CD14-positive monocyte (primary cell): ENCODE measurements around the gene MSANTD3. TPM values are rescaled to one million over a fixed set of nuclear protein-coding genes. Genes with fewer than 3 reads are reported as not detected.

Experiments
- DNase-seq, 3 donors: peaks; one replicate each; pipeline ENCODE4 v3.0.0-alpha.2; 2011 to 2022
- H2AFZ ChIP-seq: 2 replicates; pipeline ENCODE4 v1.6.0; 2012; ENCODE audit warnings: mild to moderate bottlenecking, low read depth, low read length, inconsistent platforms; ENCODE audit not compliant: insufficient read depth, poor library complexity, severe bottlenecking
- H3K27ac ChIP-seq, 2 donors: 1 replicate in 1 of 2; 2 replicates in 1 of 2; pipeline ENCODE4 v1.5.1; 2012 to 2013; ENCODE audit warnings: low read length in 2 of 2, control low read depth in 1 of 2, inconsistent platforms in 1 of 2, low read depth in 1 of 2, mild to moderate bottlenecking in 1 of 2
- H3K27me3 ChIP-seq, 2 donors: one replicate each; pipeline versions ENCODE4 v1.6.0 to v1.6.1; 2011 to 2013; ENCODE audit warnings: low read length in 2 of 2; ENCODE audit not compliant: control insufficient read depth in 2 of 2, insufficient read depth in 2 of 2
- H3K36me3 ChIP-seq, 2 donors: replicated peaks in 1 of 2; 1 replicate in 1 of 2; 2 replicates in 1 of 2; pipeline versions ENCODE4 v1.5.1 to v1.6.1; 2012 to 2013; ENCODE audit warnings: low read length in 2 of 2, control low read depth in 1 of 2, inconsistent platforms in 1 of 2, mild to moderate bottlenecking in 1 of 2; ENCODE audit not compliant: insufficient read depth in 2 of 2, control insufficient read depth in 1 of 2
- H3K4me1 ChIP-seq, 2 donors: 1 replicate in 1 of 2; 2 replicates in 1 of 2; pipeline versions ENCODE4 v1.5.1 to v1.6.1; 2012 to 2013; ENCODE audit warnings: low read length in 2 of 2, control low read depth in 1 of 2, inconsistent platforms in 1 of 2, mild to moderate bottlenecking in 1 of 2, moderate library complexity in 1 of 2; ENCODE audit not compliant: insufficient read depth in 2 of 2, control insufficient read depth in 1 of 2
- H3K4me2 ChIP-seq: replicated peaks from 2 replicates; pipeline ENCODE3; 2012; ENCODE audit warnings: low read length, moderate library complexity, mild to moderate bottlenecking; ENCODE audit not compliant: poor library complexity, severe bottlenecking; ENCODE audit errors: extremely low read depth
- H3K4me3 ChIP-seq, 3 experiments: fragments of 200-600 bp in 1 of 3; sonication (generic) in 1 of 3; replicated peaks in 1 of 3; 1 replicate in 2 of 3; 2 replicates in 1 of 3; pipeline ENCODE4 v1.5.1; 2011 to 2013; ENCODE audit warnings: low read length in 3 of 3, mild to moderate bottlenecking in 3 of 3, control low read depth in 2 of 3, low read depth in 2 of 3, inconsistent platforms in 1 of 3, moderate library complexity in 1 of 3
- H3K79me2 ChIP-seq: 2 replicates; pipeline ENCODE4 v1.6.0; 2012; ENCODE audit warnings: mild to moderate bottlenecking, control low read depth, inconsistent platforms, low read length, moderate library complexity; ENCODE audit not compliant: insufficient read depth
- H3K9ac ChIP-seq: 2 replicates; pipeline ENCODE4 v1.6.0; 2017; ENCODE audit warnings: low read length, mild to moderate bottlenecking; ENCODE audit not compliant: insufficient read depth, poor library complexity, severe bottlenecking
- H3K9me3 ChIP-seq, 2 donors: replicated peaks in 1 of 2; 1 replicate in 1 of 2; 2 replicates in 1 of 2; pipeline versions ENCODE4 v1.5.1 to v1.6.1; 2012 to 2013; ENCODE audit warnings: low read length in 2 of 2, control low read depth in 1 of 2; ENCODE audit not compliant: control insufficient read depth in 1 of 2, insufficient read depth in 1 of 2
- H4K20me1 ChIP-seq: 2 replicates; pipeline ENCODE4 v1.6.0; 2012; ENCODE audit warnings: mild to moderate bottlenecking, low read length, control low read depth, moderate library complexity; ENCODE audit not compliant: insufficient read depth
- H3K27ac Mint-ChIP-seq, 7 donors: one replicate each; pipeline ENCODE4 v1.8.0; 2020; ENCODE audit warnings: mild to moderate bottlenecking in 7 of 7, mixed read lengths in 7 of 7, moderate library complexity in 6 of 7, inconsistent platforms in 2 of 7
- H3K27me3 Mint-ChIP-seq, 3 donors: one replicate each; pipeline ENCODE4 v1.8.0; 2021 to 2022; ENCODE audit warnings: low read depth in 3 of 3, mild to moderate bottlenecking in 3 of 3, mixed read lengths in 3 of 3, moderate library complexity in 3 of 3, inconsistent platforms in 1 of 3
- H3K36me3 Mint-ChIP-seq, 2 donors: one replicate each; pipeline ENCODE4 v1.8.0; 2020; ENCODE audit warnings: mixed read lengths in 2 of 2, inconsistent platforms in 1 of 2, mild to moderate bottlenecking in 1 of 2
- H3K4me1 Mint-ChIP-seq: one replicate; pipeline ENCODE4 v1.8.0; 2020; ENCODE audit warnings: mild to moderate bottlenecking, mixed read lengths
- H3K4me3 Mint-ChIP-seq, 2 donors: one replicate each; pipeline ENCODE4 v1.8.0; 2020; ENCODE audit warnings: mild to moderate bottlenecking in 2 of 2, mixed read lengths in 2 of 2, moderate library complexity in 1 of 2
- H3K9me3 Mint-ChIP-seq, 7 donors: one replicate each; pipeline ENCODE4 v1.8.0; 2020 to 2022; ENCODE audit warnings: mixed read lengths in 7 of 7, mild to moderate bottlenecking in 6 of 7, moderate library complexity in 6 of 7, inconsistent platforms in 2 of 7
- WGBS: methylation state at CpG from one replicate; pipeline ENCODE4 v1.1.5; 2013; ENCODE audit warnings: missing lambda C conversion rate; ENCODE audit not compliant: insufficient coverage; 5-methylcytosine and 5-hydroxymethylcytosine counted together
- intact Hi-C, 2 donors: fragments of 100-400 bp; cut with micrococcal nuclease; formaldehyde crosslinking; loops; one replicate each; pipeline versions ENCODE4 v1.15.0 to v1.15.1; 2023
- polyA plus RNA-seq, 3 donors: library from polyadenylated mRNA; depleted of rRNA in 1 of 3; unstranded in 2 of 3; stranded (reverse) in 1 of 3; fragments of 300-500 nt in 2 of 3; fragments of >200 nt in 1 of 3; fragmentation: Illumina TruSeq in 2 of 3; gene quantifications; 1 replicate in 2 of 3; 2 replicates in 1 of 3; pipeline ENCODE4 v1.2.3, GENCODE V29; 2012 to 2021
- TF ChIP-seq, protein P1 (sequence below): fragments of 200-600 bp; IDR thresholded peaks from one replicate; pipeline ENCODE4 v1.8.0; 2022; ENCODE audit warnings: antibody characterized with exemption, mild to moderate bottlenecking

Gene MSANTD3
- polyA plus RNA-seq, 3 donors: 0.82 to 1.7 (median 1.1) TPM

DNA sequence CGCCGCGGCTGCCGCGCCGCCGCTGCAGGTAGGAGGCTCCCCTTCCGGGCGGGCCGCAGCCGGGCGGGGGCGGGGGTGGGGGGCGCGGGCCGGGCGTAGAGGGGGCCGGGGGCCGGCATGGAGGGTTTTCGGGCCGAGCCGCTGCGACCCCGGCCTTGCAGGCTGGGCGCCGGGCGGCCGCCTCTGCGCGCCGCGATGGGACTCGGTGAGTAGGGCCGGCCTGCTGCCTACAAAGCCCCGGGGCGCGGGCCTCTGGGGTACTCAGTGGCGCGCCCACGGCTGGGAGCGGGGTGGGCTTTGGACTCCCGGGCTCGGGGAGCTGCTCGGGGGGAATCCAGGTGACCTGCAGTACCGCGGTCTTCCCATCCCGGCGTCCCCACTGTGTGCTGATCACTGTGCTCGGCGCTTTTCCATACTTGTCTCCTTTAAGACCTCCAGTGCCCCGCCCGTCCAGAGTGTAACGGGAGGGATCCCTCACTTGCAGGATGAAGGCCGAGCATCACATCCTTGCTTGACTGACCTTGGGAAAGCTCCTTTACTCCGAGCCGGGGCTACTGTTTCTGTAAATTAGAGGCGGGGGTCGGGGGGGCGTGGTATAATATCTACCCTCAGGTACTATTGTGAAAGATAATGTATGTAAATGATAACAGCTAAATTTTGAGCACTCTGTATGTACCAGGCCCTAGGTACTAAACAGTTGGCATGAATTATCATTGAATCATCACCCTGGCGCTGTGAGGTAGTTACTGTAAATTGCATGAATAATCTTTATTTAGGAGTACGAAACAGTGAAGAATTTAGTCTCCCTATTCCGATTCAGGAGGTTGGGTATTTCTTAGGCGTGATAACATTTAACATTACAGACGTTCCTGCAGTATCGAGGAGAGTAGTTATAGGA, 672 bp downstream of the MSANTD3 start:
- intact Hi-C loops: no loop called here
- H3K4me2 ChIP-seq: peak overlapping the region; percentile 77
- H3K27me3 ChIP-seq: peaks cover 0 to 8% of the 10 kb centered on the region in 2 donors
- H3K27ac Mint-ChIP-seq: peak overlapping the region in 3 of 7 donors; percentile 26 to 37 (median 30)
- no peaks in the 10 kb centered on the region for H4K20me1 ChIP-seq
- WGBS: 9% methylated on average over 42 of the region's 65 CpGs
- peaks cover 0 to 6% of the 10 kb centered on the region in 2 donors for H3K36me3 Mint-ChIP-seq
- H3K79me2 ChIP-seq: no peaks in the 10 kb centered on the region
- H3K9ac ChIP-seq: peak overlapping the region; percentile 20
- H3K27me3 Mint-ChIP-seq: peaks cover 11 to 19% (median 14%) of the 10 kb centered on the region in 3 donors
- peak overlapping the region; percentile 87 for H2AFZ ChIP-seq
- H3K36me3 ChIP-seq: no peaks in the 10 kb centered on the region
- no peaks in the 10 kb centered on the region for H3K9me3 ChIP-seq
- H3K27ac ChIP-seq: no peak overlapping the region
- peaks cover 12 to 16% of the 10 kb centered on the region in 2 donors for H3K4me1 ChIP-seq
- H3K4me3 ChIP-seq: peak overlapping the region; percentile 52 to 98 (median 78)
- H3K9me3 Mint-ChIP-seq: peaks cover 0 to 4% (median 0%) of the 10 kb centered on the region in 7 donors
- H3K4me1 Mint-ChIP-seq: peaks cover 15% of the 10 kb centered on the region
- H3K4me3 Mint-ChIP-seq: peak overlapping the region; percentile 82 to 89
- TF ChIP-seq, protein P1, sequence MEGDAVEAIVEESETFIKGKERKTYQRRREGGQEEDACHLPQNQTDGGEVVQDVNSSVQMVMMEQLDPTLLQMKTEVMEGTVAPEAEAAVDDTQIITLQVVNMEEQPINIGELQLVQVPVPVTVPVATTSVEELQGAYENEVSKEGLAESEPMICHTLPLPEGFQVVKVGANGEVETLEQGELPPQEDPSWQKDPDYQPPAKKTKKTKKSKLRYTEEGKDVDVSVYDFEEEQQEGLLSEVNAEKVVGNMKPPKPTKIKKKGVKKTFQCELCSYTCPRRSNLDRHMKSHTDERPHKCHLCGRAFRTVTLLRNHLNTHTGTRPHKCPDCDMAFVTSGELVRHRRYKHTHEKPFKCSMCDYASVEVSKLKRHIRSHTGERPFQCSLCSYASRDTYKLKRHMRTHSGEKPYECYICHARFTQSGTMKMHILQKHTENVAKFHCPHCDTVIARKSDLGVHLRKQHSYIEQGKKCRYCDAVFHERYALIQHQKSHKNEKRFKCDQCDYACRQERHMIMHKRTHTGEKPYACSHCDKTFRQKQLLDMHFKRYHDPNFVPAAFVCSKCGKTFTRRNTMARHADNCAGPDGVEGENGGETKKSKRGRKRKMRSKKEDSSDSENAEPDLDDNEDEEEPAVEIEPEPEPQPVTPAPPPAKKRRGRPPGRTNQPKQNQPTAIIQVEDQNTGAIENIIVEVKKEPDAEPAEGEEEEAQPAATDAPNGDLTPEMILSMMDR: no peak
- DNase-seq: peak in 1 of 3 donors; percentile 7

DNA sequence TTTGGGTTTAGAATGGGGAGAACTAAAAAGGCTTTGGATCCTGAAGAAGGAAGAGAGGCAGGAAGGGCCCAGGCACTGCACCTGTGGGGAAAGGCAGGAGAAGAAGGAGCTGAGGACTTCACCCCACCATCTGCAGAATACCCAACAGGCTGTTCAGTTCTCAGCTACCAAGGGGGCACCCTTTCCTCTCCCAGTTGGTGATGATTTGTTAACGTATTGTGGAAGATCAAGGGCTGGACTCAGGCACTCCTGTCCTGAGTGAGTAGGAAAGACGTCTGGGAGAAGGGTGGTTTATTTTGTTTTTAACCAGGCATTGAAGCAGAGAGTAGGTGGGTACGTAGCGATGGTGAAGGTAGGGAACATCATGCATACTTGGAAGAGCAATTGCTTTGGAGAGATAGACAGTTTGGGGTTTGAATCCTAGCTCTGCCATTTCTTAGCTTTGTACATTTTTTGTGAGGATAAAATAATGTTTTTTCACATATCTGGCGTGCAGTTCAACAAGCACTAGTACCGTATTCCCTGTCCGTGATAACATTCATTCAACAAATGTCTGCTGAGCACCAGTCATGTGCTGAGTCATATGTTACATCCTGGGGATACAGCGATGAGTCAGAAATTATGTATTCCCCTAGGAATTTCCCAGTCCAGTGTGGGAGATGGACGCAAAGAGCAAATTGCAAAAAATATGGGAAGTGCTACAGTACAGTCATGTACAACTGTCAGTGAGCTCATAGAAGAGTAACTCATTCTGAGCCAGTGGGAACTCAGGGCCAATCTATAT, 2.1 kb downstream of the MSANTD3 start:
- intact Hi-C loops: no loop called here
- H3K9me3 Mint-ChIP-seq: peaks cover 0 to 4% (median 0%) of the 10 kb centered on the region in 7 donors
- no peak overlapping the region for H2AFZ ChIP-seq
- H3K27me3 ChIP-seq: peaks cover 0 to 8% of the 10 kb centered on the region in 2 donors
- no peaks in the 10 kb centered on the region for H3K9me3 ChIP-seq
- peaks cover 12 to 16% of the 10 kb centered on the region in 2 donors for H3K4me1 ChIP-seq
- no peak overlapping the region for H3K9ac ChIP-seq
- H3K36me3 ChIP-seq: no peaks in the 10 kb centered on the region
- no peak overlapping the region for H3K4me3 ChIP-seq
- 96% methylated on average over 6 of the region's 9 CpGs for WGBS
- TF ChIP-seq, protein P1: no peak
- peaks cover 15% of the 10 kb centered on the region for H3K4me1 Mint-ChIP-seq
- peaks cover 10 to 15% (median 12%) of the 10 kb centered on the region in 3 donors for H3K27me3 Mint-ChIP-seq
- no peaks in the 10 kb centered on the region for H3K79me2 ChIP-seq
- H3K27ac Mint-ChIP-seq: peak overlapping the region in 1 of 7 donors; percentile 26
- H4K20me1 ChIP-seq: no peaks in the 10 kb centered on the region
- DNase-seq: peak; percentile 2 to 85 (median 3)
- H3K36me3 Mint-ChIP-seq: peaks cover 0 to 6% of the 10 kb centered on the region in 2 donors
- H3K4me2 ChIP-seq: no peak overlapping the region
- H3K27ac ChIP-seq: no peak overlapping the region
- no peak overlapping the region for H3K4me3 Mint-ChIP-seq
